HG03159 (cell line): ENCODE data around the gene IGF2R.
"Not testable (repeated sequence)": the region's sequence is repeated elsewhere in the genome, so short reads cannot be mapped to it uniquely, and the experiment has no call there.

Experiments used
- ATAC-seq: cut with Tn5 transposase; IDR thresholded peaks from one replicate; pipeline ENCODE4 v1.9.1; 2021; ENCODE audit warnings: mild to moderate bottlenecking, moderate library complexity; ENCODE audit not compliant: unreplicated experiment

IGF2R gene

GRCh38 chr6:159995405-159995804 lies 26.5 kb downstream of the IGF2R start:
- ATAC-seq: no peak

DNA sequence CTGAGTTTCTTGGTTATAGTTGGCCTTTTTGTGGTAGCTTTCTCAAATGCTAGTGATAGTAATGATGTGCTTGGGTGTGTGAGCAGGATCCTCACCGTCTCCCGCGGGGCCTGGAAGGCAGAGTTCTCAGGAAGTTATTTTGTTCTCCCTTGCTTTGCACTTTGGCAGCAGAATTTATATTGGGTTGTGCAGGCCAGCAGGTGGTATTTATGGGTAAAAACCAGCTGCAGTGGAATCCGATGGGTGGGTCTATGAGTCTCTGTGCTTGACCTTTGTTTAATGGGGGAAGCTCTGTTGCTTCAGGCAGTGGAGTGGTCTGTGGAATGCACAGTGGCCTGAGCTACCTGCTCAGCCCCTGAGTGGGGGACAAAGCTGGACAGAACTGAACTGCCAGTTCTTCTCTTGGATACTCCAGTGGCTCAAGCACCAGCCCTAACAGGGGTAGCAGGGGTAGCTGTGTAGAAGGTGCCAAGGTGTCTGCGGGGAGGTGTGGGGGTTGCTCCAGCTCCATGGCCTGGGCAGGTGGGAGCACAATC lies 27.3 kb downstream of the IGF2R start:
- ATAC-seq: no peak

DNA sequence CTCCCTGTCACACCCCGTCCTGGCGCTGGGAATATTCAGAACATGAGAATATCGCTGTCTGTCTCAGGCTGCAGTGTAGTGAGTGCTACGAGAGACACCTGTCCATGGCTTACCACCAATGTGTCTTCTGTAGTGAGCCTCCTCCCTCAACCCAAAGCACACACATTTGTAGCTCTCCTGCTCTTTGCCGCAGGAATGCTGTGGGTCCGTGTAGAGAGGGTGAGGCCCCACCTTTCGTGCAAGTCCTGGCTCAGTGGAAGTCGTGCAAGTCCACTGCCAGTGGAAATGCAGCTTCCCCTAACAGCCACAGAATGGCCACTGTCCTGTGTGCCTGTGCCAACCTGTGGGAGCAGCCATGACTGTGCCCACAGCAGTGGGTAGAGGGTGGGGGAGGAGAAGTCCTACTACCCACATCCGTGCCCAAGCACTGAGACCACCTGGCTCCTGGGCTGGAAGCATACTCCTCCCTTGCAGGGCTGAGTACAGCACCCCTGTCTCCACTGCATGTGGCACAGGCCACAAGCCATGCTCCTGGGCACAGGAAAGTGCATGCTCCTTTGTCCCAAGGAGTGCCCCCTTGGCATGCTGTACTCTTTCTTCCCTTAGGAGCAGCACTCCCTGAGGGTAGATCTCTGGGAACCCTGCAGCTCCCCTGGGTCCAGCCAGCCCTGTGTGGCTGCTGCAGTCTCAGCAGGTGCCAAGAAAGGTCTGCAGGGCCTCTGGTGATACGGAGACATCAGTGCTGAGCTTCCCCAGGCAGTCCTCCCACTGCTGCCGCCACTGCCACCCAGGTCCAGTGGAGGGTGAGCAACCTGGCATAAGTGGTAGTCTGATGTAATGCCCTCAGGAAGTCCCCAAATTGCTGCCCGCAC lies 28.0 kb downstream of the IGF2R start:
- no peak for ATAC-seq

DNA sequence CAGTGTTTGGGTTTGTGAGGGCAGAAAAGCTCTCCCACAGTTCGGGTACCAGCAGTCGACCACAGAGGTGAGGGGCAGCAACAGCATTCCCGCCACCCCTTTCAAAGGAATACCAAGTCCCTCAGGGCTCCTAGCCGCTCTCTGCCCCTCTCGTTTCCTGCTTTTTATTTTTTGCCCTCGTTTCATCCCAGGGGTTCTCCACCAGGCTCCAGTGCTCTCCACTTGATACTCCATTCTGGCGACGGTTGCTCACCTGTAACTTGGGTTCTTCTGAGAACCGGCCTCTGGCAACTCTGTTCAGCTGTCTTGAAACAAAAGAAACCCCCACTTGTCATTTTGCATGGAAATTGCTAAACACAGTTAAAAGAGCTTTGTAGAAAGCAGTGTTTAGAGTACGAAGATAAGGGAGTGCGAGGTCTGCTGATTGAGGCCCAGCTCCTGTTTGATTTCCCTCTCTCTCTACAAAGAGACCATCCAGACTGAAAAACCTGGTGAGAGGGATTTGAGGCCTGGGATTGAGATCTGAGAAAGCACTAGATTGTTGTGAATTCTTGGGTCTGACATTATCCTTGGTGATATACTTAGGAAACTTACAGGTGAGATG lies 28.7 kb downstream of the IGF2R start:
- ATAC-seq: no peak

DNA sequence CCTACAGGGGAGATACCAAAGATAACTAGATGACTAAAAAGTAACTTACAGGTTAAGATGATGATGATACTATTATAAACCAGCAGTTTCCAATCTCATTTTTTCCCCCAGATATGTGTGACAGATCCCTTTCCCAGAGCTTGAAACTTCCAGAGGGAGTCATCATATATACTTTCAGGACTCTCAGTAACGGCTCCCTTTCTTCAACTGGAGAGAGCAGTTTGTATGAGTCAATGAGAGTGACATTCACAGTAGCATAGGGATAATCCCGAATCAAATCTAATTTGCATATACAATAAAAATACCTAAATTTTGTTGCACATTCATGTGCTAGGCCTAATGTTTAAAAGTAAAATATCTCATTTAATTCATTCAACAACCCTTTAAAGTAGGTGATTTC lies 29.7 kb downstream of the IGF2R start:
- no peak for ATAC-seq

DNA sequence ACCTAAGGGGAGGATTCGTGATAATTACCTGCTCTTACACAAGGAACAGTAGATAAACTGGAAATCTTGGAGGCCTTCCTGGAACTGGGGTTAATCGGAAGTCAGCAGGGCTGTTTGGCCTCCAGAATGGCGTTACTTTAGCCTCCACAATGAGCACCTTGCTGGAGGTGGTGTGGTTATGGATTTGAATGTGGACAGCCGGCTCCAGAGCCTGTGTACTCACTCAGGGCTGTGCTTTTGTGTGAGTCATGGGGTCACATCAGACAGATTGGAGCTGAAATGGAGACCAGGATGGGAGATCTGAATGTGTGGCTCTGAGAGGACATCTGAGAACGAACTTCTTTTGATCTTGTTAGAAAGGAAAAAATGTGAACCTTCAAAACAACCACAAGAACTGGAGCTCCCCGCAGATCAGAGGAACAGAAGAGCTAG lies 30.4 kb downstream of the IGF2R start:
- no peak for ATAC-seq

DNA sequence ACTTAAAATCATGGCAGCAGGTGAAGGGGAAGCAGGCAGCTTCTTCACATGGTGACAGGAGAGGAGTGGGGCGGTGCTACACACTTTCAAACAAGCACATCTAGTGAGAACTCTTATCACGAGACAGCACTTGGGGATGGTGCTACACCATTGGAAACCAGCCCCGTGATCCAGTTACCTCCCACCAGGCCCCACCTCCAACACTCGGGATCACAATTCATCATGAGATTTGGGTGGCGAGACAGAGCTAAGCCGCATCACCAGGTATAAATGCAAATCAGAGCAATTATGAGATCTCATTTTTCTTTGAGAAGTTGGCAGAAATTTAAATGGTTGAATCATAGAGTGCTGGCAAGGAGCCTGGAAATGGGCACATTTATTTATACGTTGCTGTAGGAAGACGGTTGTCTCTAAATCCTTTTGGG lies 31.4 kb downstream of the IGF2R start:
- no peak for ATAC-seq

DNA sequence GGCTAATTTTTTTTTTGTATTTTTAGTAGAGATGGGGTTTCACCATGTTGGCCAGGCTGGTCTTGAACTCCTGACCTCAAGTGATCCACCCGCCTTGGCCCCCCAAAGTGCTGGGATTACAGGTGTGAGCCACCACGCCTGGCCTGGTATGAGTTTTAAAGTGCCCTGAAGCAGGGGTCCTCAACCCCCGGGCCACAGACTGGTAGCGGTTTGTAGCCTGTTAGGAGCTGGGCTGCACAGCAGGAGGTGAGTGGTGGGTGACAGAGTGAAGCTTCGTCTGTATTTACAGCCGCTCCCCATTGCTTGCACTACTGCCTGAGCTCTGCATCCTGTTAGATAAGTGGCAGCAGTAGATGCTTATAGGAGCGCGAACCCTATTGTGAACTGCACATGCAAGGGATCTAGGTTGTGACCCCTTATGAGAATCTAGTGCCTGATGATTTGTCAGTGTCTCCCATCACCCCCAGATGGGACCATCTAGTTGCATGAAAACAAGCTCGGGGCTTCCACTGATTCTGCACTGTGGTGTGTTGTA lies 32.1 kb downstream of the IGF2R start:
- not testable (repeated sequence) for ATAC-seq

DNA sequence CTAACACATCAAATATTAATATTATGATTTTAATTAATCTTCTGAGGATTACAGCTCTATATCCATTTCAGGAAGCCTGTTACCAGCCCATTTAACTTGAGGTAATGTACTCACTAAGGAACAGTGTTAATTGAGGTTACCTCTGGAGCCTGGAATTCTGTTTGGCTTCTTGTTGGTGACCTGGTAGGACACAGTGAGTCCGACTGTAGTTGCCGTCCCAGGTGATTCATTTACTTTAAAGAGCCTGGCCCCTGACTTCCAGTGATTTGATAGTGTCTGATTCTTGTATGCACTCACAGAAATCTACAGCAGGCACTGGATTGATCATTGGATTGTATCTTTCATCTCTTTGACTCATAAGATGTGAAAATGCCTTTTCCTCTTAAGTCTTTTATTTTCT lies 34.0 kb downstream of the IGF2R start:
- ATAC-seq: no peak

DNA sequence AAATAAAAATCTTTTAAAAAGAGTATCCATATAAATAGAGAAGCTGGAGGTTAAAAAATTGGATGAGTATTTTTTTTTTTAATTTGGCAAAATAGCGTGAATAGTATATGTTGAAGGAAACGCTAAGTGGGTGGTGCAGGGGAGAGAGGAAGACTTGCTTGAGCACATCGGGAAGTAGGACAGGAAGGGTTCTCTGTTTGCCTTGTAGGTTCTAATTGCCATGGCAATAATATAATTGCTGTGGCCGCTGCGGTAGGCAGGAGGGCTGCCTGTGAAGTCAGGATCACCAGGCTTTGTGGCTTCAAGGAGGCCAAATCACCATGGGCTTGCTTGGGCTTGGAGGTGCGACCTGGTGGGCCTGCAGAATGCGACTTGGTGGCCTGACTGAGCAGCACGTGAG lies 35.1 kb downstream of the IGF2R start:
- no peak for ATAC-seq

- no peak for ATAC-seq
These were observed 35.7 kb downstream of the IGF2R start for GRCh38 chr6:160004419-160005175.

GRCh38 chr6:160005211-160005610 lies 36.3 kb downstream of the IGF2R start:
- ATAC-seq: no peak

DNA sequence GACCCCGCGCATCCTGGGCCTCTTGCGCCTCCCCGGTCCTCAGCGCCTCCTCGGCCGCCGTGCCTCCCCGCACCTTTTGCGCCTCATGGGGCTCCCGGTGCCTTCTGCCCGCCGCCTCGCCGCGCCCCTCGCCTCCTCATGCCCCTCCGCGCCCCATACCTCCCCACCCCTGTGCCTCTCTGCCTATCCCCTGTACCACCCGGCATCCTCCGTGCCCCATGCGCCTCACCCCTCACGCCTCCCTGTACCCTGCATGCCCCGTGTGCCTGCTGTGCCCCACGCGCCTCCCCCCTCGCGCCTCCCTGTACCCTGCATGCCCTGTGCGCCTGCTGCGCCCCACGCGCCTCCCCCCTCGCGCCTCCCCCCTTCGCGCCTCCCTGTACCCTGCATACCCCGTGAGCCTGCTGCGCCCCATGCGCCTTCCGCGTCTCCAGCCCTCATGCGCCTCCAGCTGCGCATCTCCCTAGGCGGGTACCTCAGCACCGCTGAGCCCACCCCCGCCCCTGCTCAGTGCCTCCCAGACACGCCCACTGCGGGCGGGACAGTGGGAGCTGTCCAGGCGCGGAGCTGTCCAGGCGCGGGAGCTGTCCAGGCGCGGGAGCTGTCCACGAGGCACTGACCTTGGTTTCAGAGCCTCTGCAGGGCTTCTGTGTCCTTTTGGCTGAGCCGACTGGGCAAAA lies 37.1 kb downstream of the IGF2R start:
- ATAC-seq: no peak

DNA sequence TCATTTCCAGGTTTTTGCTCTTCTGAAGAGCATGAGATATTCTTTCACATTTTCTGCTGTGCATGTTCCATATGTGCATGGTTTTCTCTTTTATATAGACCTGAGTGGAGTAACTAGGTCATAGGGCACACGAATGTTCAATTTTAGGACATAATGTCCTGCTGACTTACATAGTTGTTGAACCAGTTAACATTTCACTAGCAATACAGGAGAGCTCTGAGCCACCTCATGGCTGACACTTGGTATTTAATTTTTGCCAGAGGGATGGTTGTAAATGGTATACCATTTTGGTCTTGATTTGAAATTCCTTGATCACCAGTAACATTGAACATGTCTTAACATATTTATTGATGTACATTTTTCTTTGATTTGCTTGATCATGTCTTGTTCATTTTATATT lies 38.3 kb downstream of the IGF2R start:
- ATAC-seq: no peak

- no peak for ATAC-seq
These were observed 38.7 kb downstream of the IGF2R start for GRCh38 chr6:160007611-160008010.

GRCh38 chr6:160010067-160010466 lies 41.2 kb downstream of the IGF2R start:
- ATAC-seq: no peak

DNA sequence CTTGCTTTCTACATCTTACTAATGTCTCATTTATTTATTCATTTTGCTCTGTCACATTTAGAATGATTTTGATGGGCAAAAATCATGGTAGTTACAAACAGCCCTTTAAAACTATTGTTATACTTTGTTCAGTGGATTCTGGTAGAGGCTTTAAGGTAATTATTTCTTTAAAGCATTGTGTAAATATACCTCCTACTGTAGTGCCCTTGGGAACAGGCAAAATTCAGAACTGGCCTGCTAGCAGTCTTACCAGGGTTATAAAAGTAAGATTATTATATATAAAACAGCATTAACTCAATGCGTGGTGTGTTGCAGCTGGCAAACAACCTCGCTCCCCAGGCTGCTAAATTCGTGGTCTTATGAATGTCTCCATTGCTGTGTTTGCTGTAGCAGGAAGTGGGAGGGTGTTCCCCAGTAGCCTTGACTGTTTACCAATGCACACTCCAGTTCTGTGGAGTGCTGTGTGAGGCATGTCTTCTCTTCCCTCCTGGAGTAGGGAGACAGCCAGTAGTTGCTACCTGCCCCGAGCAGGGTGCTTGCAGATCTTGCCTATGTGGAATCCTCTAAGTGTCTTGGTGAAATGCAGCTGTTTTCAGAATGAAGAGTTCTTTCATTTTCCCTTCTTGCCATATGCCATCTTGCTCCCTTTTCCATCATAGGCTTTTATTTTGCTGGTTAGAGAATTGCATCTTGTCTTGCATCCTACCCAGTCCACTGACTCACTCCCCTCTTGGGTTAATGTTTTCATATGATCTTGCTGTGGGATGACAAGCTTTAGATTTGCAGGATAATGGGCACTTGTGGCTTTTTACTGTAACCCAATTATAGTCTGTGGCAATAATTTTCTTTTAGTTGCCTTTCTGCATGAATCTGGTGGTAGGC lies 45.3 kb downstream of the IGF2R start:
- no peak for ATAC-seq

DNA sequence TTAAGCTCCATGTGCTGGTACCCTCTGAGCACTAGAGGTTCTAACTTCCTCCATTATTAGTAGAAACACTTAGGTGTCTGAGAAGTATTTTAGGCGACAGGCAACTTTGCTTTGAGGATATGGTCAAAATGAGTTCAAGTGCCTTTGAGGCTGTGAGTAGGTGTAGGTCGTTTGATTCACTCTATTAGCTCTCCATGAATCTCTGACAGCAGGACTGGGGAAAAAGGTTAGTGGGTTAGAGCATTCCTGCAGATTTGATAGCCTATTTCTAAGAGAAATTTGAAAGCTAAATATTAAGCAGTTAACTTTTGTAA lies 45.9 kb downstream of the IGF2R start:
- ATAC-seq: no peak

DNA sequence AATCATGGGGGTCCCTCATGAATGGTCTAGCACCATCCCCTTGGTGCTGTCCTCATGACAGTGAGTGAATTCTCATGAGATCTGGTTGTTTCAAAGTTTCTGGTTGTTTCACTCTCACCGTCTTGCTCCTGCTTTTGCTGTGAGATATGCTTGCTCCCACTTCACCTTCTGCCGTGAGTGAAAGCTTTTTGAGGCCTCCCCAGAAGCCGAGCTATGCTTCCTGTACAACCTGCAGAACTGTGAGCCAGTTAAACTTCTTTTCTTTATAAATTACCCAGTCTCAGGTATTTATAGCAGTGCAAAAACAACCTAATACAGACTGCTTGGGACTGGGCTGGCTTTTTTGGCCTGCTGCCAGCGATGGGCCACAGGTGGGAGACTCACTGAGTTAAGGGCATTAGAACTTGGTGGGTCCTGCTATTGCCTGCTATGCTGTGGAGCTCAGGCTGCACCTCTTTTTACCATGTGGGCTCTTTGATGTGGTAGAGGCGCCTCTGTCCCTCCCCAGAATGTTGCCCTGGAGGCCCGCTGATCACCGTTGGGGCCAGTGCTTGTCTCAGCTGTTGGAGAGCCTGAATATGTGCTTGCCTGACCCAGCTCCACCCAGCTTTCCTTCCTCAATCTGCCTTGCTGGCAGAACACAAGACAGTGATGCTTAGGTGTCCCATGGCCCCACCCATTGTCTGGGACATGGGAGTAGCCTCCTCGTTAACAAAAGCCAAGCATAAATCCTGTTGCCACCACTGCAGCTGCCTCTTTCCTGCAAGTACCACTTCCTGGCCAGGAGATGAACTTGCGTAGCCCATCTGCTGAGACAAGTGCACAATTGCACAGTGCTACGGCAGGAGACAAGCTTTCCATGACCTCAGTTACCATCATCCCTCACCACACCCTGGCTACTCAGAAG lies 47.1 kb downstream of the IGF2R start:
- no peak for ATAC-seq
